Upper lobe of right lung (tissue), 1 donor: ENCODE measurements around the gene XKR3. TPM values are rescaled to one million over a fixed set of nuclear protein-coding genes. Genes with fewer than 3 reads are reported as not detected.
"Not testable (repeated sequence)": the region's sequence is repeated elsewhere in the genome, so short reads cannot be mapped to it uniquely, and the experiment has no call there.

Experiments used
- ATAC-seq: fragments of 200-7000 bp; cut with Tn5 transposase; one replicate; pipeline ENCODE4 v1.9.1; 2020; ENCODE audit warnings: mild to moderate bottlenecking, moderate library complexity
- DNase-seq: peaks from one replicate; pipeline ENCODE4 v3.0.0-alpha.2; 2020
- H3K27ac ChIP-seq: fragments of 200-600 bp; one replicate; pipeline ENCODE4 v1.8.0; 2022
- H3K27me3 ChIP-seq: fragments of 200-600 bp; one replicate; pipeline ENCODE4 v1.8.0; 2022; ENCODE audit warnings: mild to moderate bottlenecking
- H3K36me3 ChIP-seq: fragments of 200-600 bp; one replicate; pipeline ENCODE4 v1.8.0; 2022
- H3K4me1 ChIP-seq: fragments of 200-600 bp; one replicate; pipeline ENCODE4 v1.8.0; 2022
- H3K4me3 ChIP-seq: fragments of 200-600 bp; one replicate; pipeline ENCODE4 v1.8.0; 2022; ENCODE audit warnings: mild to moderate bottlenecking
- H3K9me3 ChIP-seq: fragments of 200-600 bp; one replicate; pipeline ENCODE4 v1.8.0; 2022
- CTCF ChIP-seq: fragments of 200-600 bp; IDR thresholded peaks from one replicate; pipeline ENCODE4 v1.8.0; 2022; ENCODE audit warnings: antibody characterized with exemption
- intact Hi-C: fragments of 100-400 bp; cut with DNase I; formaldehyde crosslinking; loops from one replicate; pipeline ENCODE4 v1.11.0; 2022
- total RNA-seq: library from RNA; stranded (reverse); fragmentation: NEBNext Ultra II Directional; extraction: Animal tissue kit (Norgen Biotek cat#: 25700); gene quantifications from one replicate; pipeline ENCODE4 v1.2.1, GENCODE V29; 2021
- donor health status: DM: no; HTN: yes; CAD: no; lungs with severe emphysema.

Gene XKR3
- total RNA-seq, 1 donor from 2014 or later = not detected

- intact Hi-C loops = no loop called here
- Histone ChIP-seq H3K27me3 (no peaks in the 10 kb centered on the region), H3K9me3 (no peaks in the 10 kb centered on the region), H3K4me1 (no peaks in the 10 kb centered on the region), H3K27ac (no peak overlapping the region), H3K36me3 (no peaks in the 10 kb centered on the region), H3K4me3 (no peak overlapping the region)
- no peak for DNase-seq
- TF ChIP-seq CTCF = no peak
- ATAC-seq = no peak
Observed at GRCh38 chr22:16803255-16803917, 21.8 kb downstream of the XKR3 start.

- Histone ChIP-seq H3K4me3 (no peak overlapping the region), H3K27me3 (no peaks in the 10 kb centered on the region), H3K9me3 (no peaks in the 10 kb centered on the region), H3K4me1 (no peaks in the 10 kb centered on the region), H3K36me3 (no peaks in the 10 kb centered on the region), H3K27ac (no peak overlapping the region)
- DNase-seq (no peak), ATAC-seq (no peak)
- TF ChIP-seq CTCF = no peak
- intact Hi-C loops = no loop called here
Observed at GRCh38 chr22:16801571-16801970, 23.6 kb downstream of the XKR3 start.

GRCh38 chr22:16801088-16801487 is 24.1 kb downstream of the XKR3 start:
- DNase-seq (no peak), ATAC-seq (no peak)
- no peak for TF ChIP-seq CTCF
- H3K27me3 ChIP-seq = no peaks in the 10 kb centered on the region
- no peak overlapping the region for H3K27ac ChIP-seq
- intact Hi-C loops = no loop called here
- H3K4me1 ChIP-seq = no peaks in the 10 kb centered on the region
- no peaks in the 10 kb centered on the region for H3K9me3 ChIP-seq
- no peak overlapping the region for H3K4me3 ChIP-seq
- no peaks in the 10 kb centered on the region for H3K36me3 ChIP-seq

GRCh38 chr22:16800358-16800757 is 24.9 kb downstream of the XKR3 start:
- H3K4me3 ChIP-seq = no peak overlapping the region
- intact Hi-C loops = no loop called here
- H3K27me3 ChIP-seq = no peaks in the 10 kb centered on the region
- ATAC-seq (no peak), DNase-seq (no peak)
- no peaks in the 10 kb centered on the region for H3K4me1 ChIP-seq
- H3K36me3 ChIP-seq = no peaks in the 10 kb centered on the region
- H3K9me3 ChIP-seq = no peaks in the 10 kb centered on the region
- TF ChIP-seq CTCF = no peak
- H3K27ac ChIP-seq = no peak overlapping the region

GRCh38 chr22:16795504-16795903 is 29.7 kb downstream of the XKR3 start:
- H3K9me3 ChIP-seq, intact Hi-C loops, ATAC-seq, H3K36me3 ChIP-seq, DNase-seq, H3K27ac ChIP-seq, H3K4me1 ChIP-seq, H3K4me3 ChIP-seq, H3K27me3 ChIP-seq: not testable (repeated sequence)

- H3K27me3 ChIP-seq = no peaks in the 10 kb centered on the region
- H3K4me3 ChIP-seq = no peak overlapping the region
- intact Hi-C loops = no loop called here
- H3K4me1 ChIP-seq = no peaks in the 10 kb centered on the region
- H3K36me3 ChIP-seq = no peaks in the 10 kb centered on the region
- H3K9me3 ChIP-seq = no peaks in the 10 kb centered on the region
- DNase-seq (no peak), ATAC-seq (no peak)
- no peak for TF ChIP-seq CTCF
- H3K27ac ChIP-seq = no peak overlapping the region
Observed at GRCh38 chr22:16793831-16794230, 31.4 kb downstream of the XKR3 start.
